Prostate gland (tissue), 2 donors: ENCODE measurements around the gene CEP112.

Experiments
- POLR2A ChIP-seq: fragments of 450-650 bp; IDR thresholded peaks from one replicate; pipeline ENCODE4 v1.6.1; 2016; ENCODE audit warnings: antibody characterized with exemption, mild to moderate bottlenecking
- TF ChIP-seq, protein P1 (sequence below), 4 experiments: fragments of 200-600 bp in 2 of 4; fragments of 450-650 bp in 2 of 4; sonication (generic) in 2 of 4; IDR thresholded peaks; 1 replicate in 3 of 4; 2 replicates in 1 of 4; pipeline ENCODE4 v1.5.1; 2016 to 2019; ENCODE audit warnings: antibody characterized with exemption in 4 of 4, mild to moderate bottlenecking in 2 of 4, moderate library complexity in 2 of 4

DNA sequence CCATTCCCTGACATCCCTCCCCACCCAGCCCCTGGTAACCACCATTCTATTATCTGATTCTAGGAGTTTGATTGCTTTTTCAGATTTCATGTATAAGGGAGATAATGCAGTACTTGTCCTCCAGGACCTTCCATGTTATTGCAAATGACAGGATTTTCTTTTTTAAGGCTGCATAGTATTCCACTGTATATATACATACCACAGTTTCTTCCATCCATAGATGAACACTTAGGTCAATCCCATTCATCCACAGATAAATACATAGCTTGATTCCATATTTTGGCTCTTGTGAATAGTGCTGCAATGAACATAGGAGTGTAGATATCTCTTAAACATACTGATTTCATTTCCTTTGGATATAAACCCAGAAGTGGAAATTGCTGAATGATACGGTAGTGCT, 183.3 kb downstream of the CEP112 start:
- TF ChIP-seq, protein P1, sequence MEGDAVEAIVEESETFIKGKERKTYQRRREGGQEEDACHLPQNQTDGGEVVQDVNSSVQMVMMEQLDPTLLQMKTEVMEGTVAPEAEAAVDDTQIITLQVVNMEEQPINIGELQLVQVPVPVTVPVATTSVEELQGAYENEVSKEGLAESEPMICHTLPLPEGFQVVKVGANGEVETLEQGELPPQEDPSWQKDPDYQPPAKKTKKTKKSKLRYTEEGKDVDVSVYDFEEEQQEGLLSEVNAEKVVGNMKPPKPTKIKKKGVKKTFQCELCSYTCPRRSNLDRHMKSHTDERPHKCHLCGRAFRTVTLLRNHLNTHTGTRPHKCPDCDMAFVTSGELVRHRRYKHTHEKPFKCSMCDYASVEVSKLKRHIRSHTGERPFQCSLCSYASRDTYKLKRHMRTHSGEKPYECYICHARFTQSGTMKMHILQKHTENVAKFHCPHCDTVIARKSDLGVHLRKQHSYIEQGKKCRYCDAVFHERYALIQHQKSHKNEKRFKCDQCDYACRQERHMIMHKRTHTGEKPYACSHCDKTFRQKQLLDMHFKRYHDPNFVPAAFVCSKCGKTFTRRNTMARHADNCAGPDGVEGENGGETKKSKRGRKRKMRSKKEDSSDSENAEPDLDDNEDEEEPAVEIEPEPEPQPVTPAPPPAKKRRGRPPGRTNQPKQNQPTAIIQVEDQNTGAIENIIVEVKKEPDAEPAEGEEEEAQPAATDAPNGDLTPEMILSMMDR (IDR thresholded peaks at IDR 0.05), result no peak
- no peak for TF ChIP-seq POLR2A
